NT2/D1 (cell line): ENCODE results near the gene PTPRQ.

Experiments used
- DNase-seq: peaks from one replicate; pipeline ENCODE4 v3.0.0-alpha.2; 2011; ENCODE audit warnings: low read depth, low spot score
- H3K27me3 ChIP-seq: 2 replicates; pipeline ENCODE4 v1.6.0; 2011; ENCODE audit warnings: mild to moderate bottlenecking; ENCODE audit not compliant: insufficient read length, insufficient read depth
- H3K36me3 ChIP-seq: 2 replicates; pipeline ENCODE4 v1.6.1; 2011; ENCODE audit warnings: mild to moderate bottlenecking, low read length, mixed read lengths; ENCODE audit not compliant: insufficient read depth, insufficient read length
- H3K4me1 ChIP-seq: 2 replicates; pipeline ENCODE4 v1.5.1; 2011; ENCODE audit not compliant: insufficient read depth, insufficient read length
- H3K4me3 ChIP-seq: 2 replicates; pipeline ENCODE4 v1.5.1; 2011; ENCODE audit warnings: low read depth; ENCODE audit not compliant: insufficient read length
- H3K9ac ChIP-seq: 2 replicates; pipeline ENCODE4 v1.6.0; 2011; ENCODE audit warnings: low read depth; ENCODE audit not compliant: insufficient read length
- H3K9me3 ChIP-seq: 2 replicates; pipeline ENCODE4 v1.5.1; 2011; ENCODE audit warnings: mild to moderate bottlenecking, low read length; ENCODE audit not compliant: insufficient read depth
- SUZ12 ChIP-seq: IDR thresholded peaks from 2 replicates; pipeline ENCODE4 v1.6.1; 2011; ENCODE audit not compliant: insufficient read length, insufficient read depth; ENCODE audit errors: extremely low read depth
- YY1 ChIP-seq: IDR thresholded peaks from 2 replicates; pipeline ENCODE4 v1.6.1; 2011; ENCODE audit not compliant: insufficient read length, insufficient read depth
- ZNF274 ChIP-seq: IDR thresholded peaks from 2 replicates; pipeline ENCODE4 v1.6.1; 2011; ENCODE audit warnings: mild to moderate bottlenecking, low read depth, low read length

PTPRQ gene

DNA sequence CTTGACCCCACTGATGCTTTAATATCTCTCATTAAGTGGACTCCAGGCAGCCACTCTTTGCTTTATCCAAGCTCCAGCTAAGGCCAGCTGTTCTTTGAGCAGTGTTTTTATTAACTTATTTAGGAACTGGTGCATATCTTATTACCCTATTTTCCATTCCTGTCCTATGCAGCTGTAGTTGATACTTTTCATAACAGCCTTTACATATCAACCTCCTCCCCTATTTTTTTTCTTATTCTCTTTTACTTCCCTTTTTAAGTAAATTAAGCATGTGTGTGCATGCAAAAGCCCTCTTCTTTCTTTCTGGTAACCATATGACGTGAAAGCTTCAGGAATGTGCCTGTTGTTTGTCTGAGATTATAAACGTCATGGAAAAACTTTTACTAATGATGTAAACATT lies 121.2 kb downstream of the PTPRQ start:
- no peak overlapping the region for H3K4me3 ChIP-seq
- no peaks in the 10 kb centered on the region for H3K4me1 ChIP-seq
- H3K9me3 ChIP-seq, result no peaks in the 10 kb centered on the region
- no peak for DNase-seq
- no peaks in the 10 kb centered on the region for H3K36me3 ChIP-seq
- H3K9ac ChIP-seq, result no peak overlapping the region
- TF ChIP-seq SUZ12 (no peak), ZNF274 (no peak), YY1 (no peak)
- H3K27me3 ChIP-seq, result no peaks in the 10 kb centered on the region

DNA sequence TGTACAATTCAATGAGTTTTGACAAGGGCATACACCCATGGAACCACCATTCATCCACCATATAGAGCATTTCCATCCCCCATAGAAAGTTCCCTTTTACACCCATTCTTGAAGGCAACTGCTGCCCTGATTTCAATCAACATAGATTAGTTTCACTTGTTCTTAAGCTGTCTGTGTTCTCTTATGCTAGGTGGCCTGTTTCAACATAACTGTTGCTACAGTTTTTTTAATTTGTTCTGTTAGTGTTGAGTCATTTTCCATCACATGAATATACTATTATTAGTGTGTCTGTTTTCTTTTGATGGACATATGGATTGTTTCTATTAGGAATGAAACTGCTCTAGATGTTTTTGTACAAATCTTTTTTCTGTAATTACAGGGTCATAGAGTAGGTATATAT lies 123.4 kb downstream of the PTPRQ start:
- H3K4me3 ChIP-seq, result no peak overlapping the region
- TF ChIP-seq SUZ12, result no peak
- TF ChIP-seq YY1, result no peak
- TF ChIP-seq ZNF274, result no peak
- H3K36me3 ChIP-seq, result no peaks in the 10 kb centered on the region
- no peaks in the 10 kb centered on the region for H3K4me1 ChIP-seq
- H3K9me3 ChIP-seq, result no peaks in the 10 kb centered on the region
- DNase-seq, result no peak
- H3K9ac ChIP-seq, result no peak overlapping the region
- H3K27me3 ChIP-seq, result no peaks in the 10 kb centered on the region

GRCh38 chr12:80576641-80577418 lies 132.8 kb downstream of the PTPRQ start:
- Histone ChIP-seq H3K4me1 (no peaks in the 10 kb centered on the region), H3K27me3 (no peaks in the 10 kb centered on the region), H3K9ac (no peak overlapping the region), H3K36me3 (no peaks in the 10 kb centered on the region), H3K9me3 (no peaks in the 10 kb centered on the region), H3K4me3 (no peak overlapping the region)
- no peak for DNase-seq
- TF ChIP-seq YY1 (no peak), ZNF274 (no peak), SUZ12 (no peak)

GRCh38 chr12:80580254-80580653 lies 136.2 kb downstream of the PTPRQ start:
- Histone ChIP-seq H3K9me3 (no peaks in the 10 kb centered on the region), H3K4me3 (no peak overlapping the region), H3K9ac (no peak overlapping the region), H3K27me3 (no peaks in the 10 kb centered on the region), H3K4me1 (no peaks in the 10 kb centered on the region), H3K36me3 (no peaks in the 10 kb centered on the region)
- DNase-seq, result no peak
- TF ChIP-seq ZNF274, result no peak
- TF ChIP-seq SUZ12, result no peak
- no peak for TF ChIP-seq YY1

GRCh38 chr12:80581783-80582182 lies 137.7 kb downstream of the PTPRQ start:
- no peaks in the 10 kb centered on the region for H3K27me3 ChIP-seq
- TF ChIP-seq ZNF274 (no peak), SUZ12 (no peak), YY1 (no peak)
- H3K4me1 ChIP-seq, result no peaks in the 10 kb centered on the region
- H3K4me3 ChIP-seq, result no peak overlapping the region
- no peak overlapping the region for H3K9ac ChIP-seq
- no peaks in the 10 kb centered on the region for H3K36me3 ChIP-seq
- no peak for DNase-seq
- no peaks in the 10 kb centered on the region for H3K9me3 ChIP-seq

DNA sequence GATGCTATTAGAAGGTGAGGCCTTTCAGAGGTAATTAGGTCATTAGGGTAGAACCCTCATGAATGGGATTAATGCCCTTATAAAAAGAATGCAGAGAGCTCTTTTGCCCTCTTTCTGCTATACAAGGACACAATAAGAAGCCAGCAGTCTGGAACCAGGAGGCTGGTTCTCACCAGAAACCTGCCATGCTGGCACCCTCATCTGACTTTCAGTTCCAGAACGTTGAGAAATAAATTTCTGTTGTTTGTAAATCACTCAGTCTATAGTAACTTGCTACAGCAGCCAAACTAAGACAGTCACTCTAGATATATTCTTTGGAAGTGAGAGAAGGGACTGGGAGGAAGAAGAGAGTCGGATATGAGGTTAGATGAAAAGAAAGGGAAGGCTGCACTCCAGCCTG lies 138.4 kb downstream of the PTPRQ start:
- Histone ChIP-seq H3K9ac (no peak overlapping the region), H3K27me3 (no peaks in the 10 kb centered on the region), H3K4me1 (no peaks in the 10 kb centered on the region), H3K9me3 (no peaks in the 10 kb centered on the region), H3K36me3 (no peaks in the 10 kb centered on the region), H3K4me3 (no peak overlapping the region)
- no peak for TF ChIP-seq ZNF274
- DNase-seq, result no peak

- Histone ChIP-seq H3K9ac (no peak overlapping the region), H3K4me3 (no peak overlapping the region), H3K27me3 (no peaks in the 10 kb centered on the region), H3K4me1 (no peaks in the 10 kb centered on the region), H3K36me3 (no peaks in the 10 kb centered on the region), H3K9me3 (no peaks in the 10 kb centered on the region)
- TF ChIP-seq YY1, result no peak
- TF ChIP-seq SUZ12, result no peak
- no peak for DNase-seq
These were observed 145.0 kb downstream of the PTPRQ start for GRCh38 chr12:80589077-80589476.
